ENCODE results near the gene MGST2. TPM values are rescaled to one million over a fixed set of nuclear protein-coding genes. Genes with fewer than 3 reads are reported as not detected.
"Not testable (repeated sequence)": the region's sequence is repeated elsewhere in the genome, so short reads cannot be mapped to it uniquely, and the experiment has no call there.

Gene MGST2
- total and polyA plus RNA-seq, 3 donors from 2014 or later = 82.2 to 97.9 (median 87.6) TPM

- H3K4me1 ChIP-seq = peaks cover 3% of the 10 kb centered on the region
- DNase-seq = no peak
- no peaks in the 10 kb centered on the region for H3K9me3 ChIP-seq
- TF ChIP-seq CTCF (IDR thresholded peaks at IDR 0.05) = no peak
- no peak for TF ChIP-seq POLR2A (IDR thresholded peaks at IDR 0.05)
- WGBS, 2 donors = 77 to 82% methylated on average over 3 of the region's 3 CpGs
- no peaks in the 10 kb centered on the region for H3K36me3 ChIP-seq (ENCODE audit: low read depth, missing control alignments)
- H3K27me3 ChIP-seq = no peaks in the 10 kb centered on the region
- intact Hi-C loops (cut with DNase I; ENCODE audit: low total_unique reads) = loop anchor here (10.0 kb wide), 1 partner anchor 135 kb away; no protein-coding TSS in a partner anchor
- H3K27ac ChIP-seq = no peak overlapping the region
- H3K4me3 ChIP-seq = no peak overlapping the region
Observed at GRCh38 chr4:139629436-139630125, 36.0 kb upstream of the MGST2 start.

- TF ChIP-seq POLR2A (IDR thresholded peaks at IDR 0.05) (no peak), CTCF (IDR thresholded peaks at IDR 0.05) (no peak)
- intact Hi-C loops (cut with DNase I; ENCODE audit: low total_unique reads) = loop anchor here (10.0 kb wide), 1 partner anchor 135 kb away; no protein-coding TSS in a partner anchor
Observed at GRCh38 chr4:139630126-139630495, 35.5 kb upstream of the MGST2 start.

DNA sequence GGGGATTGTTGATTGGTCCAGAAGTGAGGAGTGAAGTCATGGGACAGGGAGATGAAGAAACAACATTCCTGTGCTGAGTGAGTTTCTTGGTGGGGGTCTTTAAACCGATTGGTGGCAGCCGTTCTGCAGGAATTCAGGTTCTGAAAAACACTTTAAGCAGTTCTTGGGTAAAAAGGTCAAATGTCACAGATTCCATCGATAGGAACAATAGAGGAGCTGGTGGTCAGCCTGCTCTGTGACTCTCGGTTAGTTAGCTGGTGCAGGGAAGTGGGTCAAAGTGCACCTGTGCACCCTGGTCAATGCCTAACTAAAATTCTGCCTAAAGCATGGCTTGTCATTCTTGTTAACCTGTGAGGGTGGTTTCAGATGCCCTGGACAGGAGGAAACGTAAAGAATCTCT, 34.6 kb upstream of the MGST2 start:
- no peak for TF ChIP-seq POLR2A (IDR thresholded peaks at IDR 0.05)
- TF ChIP-seq CTCF (IDR thresholded peaks at IDR 0.05) = no peak
- no peaks in the 10 kb centered on the region for H3K27me3 ChIP-seq
- no peak overlapping the region for H3K27ac ChIP-seq
- intact Hi-C loops (cut with DNase I; ENCODE audit: low total_unique reads) = loop anchor here (10.0 kb wide), 1 partner anchor 136 kb away; no protein-coding TSS in a partner anchor
- WGBS, 2 donors = 75 to 84% methylated on average over 5 of the region's 5 CpGs
- no peaks in the 10 kb centered on the region for H3K36me3 ChIP-seq (ENCODE audit: low read depth, missing control alignments)
- H3K9me3 ChIP-seq = no peaks in the 10 kb centered on the region
- DNase-seq = no peak
- peaks cover 3% of the 10 kb centered on the region for H3K4me1 ChIP-seq
- H3K4me3 ChIP-seq = no peak overlapping the region

More at GRCh38 chr4:139630126-139630495, 35.5 kb upstream of the MGST2 start:
- no peak for DNase-seq
- Histone ChIP-seq H3K9me3 (no peaks in the 10 kb centered on the region), H3K4me3 (no peak overlapping the region), H3K36me3 (ENCODE audit: low read depth, missing control alignments) (no peaks in the 10 kb centered on the region), H3K4me1 (peaks cover 3% of the 10 kb centered on the region), H3K27ac (no peak overlapping the region), H3K27me3 (no peaks in the 10 kb centered on the region)
- 91 to 93% methylated on average over 1 of the region's 1 CpG for WGBS, 2 donors

GRCh38 chr4:139631791-139632190, 33.8 kb upstream of the MGST2 start:
- 92 to 98% methylated on average over 1 of the region's 1 CpG for WGBS, 2 donors
- intact Hi-C loops (cut with DNase I; ENCODE audit: low total_unique reads) = loop anchor here (10.0 kb wide), 1 partner anchor 137 kb away; no protein-coding TSS in a partner anchor
- Histone ChIP-seq H3K36me3 (ENCODE audit: low read depth, missing control alignments) (no peaks in the 10 kb centered on the region), H3K4me3 (no peak overlapping the region), H3K9me3 (no peaks in the 10 kb centered on the region), H3K27ac (no peak overlapping the region), H3K4me1 (peaks cover 3% of the 10 kb centered on the region), H3K27me3 (no peaks in the 10 kb centered on the region)
- TF ChIP-seq POLR2A (IDR thresholded peaks at IDR 0.05) (no peak), CTCF (IDR thresholded peaks at IDR 0.05) (no peak)
- DNase-seq = no peak

GRCh38 chr4:139632739-139633138, 32.9 kb upstream of the MGST2 start:
- intact Hi-C loops (cut with DNase I; ENCODE audit: low total_unique reads) = loop anchor here (10.0 kb wide), 1 partner anchor 138 kb away; no protein-coding TSS in a partner anchor
- not testable (repeated sequence) for H3K9me3 ChIP-seq; DNase-seq; H3K4me3 ChIP-seq; H3K4me1 ChIP-seq; H3K27ac ChIP-seq; H3K36me3 ChIP-seq (ENCODE audit: low read depth, missing control alignments); H3K27me3 ChIP-seq
- WGBS, 2 donors = 61 to 81% methylated on average over 5 of the region's 5 CpGs

Measured in testis (tissue), 3 donors.